ENCODE results near the gene ANKRD23.
"Not testable (repeated sequence)": the region's sequence is repeated elsewhere in the genome, so short reads cannot be mapped to it uniquely, and the experiment has no call there.

DNA sequence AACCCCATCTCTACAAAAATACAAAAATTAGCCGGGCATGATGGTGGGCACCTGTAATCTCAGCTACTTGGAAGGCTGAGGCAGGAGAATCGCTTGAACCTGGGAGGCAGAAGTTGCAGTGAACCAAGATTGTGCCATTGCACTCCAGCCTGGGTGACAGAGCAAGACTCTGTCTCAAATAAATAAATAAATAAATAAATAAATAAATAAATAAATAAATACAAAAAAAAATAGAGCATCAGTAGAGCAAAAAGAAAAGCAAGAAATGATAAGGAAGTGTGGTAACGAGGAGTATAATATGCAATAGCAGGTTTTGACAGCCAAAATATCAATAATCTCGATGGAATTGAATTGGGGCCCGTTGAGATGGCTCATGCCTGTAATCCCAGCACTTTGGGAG is 45.7 kb upstream of the ANKRD23 start:
- TF ChIP-seq, protein P1, sequence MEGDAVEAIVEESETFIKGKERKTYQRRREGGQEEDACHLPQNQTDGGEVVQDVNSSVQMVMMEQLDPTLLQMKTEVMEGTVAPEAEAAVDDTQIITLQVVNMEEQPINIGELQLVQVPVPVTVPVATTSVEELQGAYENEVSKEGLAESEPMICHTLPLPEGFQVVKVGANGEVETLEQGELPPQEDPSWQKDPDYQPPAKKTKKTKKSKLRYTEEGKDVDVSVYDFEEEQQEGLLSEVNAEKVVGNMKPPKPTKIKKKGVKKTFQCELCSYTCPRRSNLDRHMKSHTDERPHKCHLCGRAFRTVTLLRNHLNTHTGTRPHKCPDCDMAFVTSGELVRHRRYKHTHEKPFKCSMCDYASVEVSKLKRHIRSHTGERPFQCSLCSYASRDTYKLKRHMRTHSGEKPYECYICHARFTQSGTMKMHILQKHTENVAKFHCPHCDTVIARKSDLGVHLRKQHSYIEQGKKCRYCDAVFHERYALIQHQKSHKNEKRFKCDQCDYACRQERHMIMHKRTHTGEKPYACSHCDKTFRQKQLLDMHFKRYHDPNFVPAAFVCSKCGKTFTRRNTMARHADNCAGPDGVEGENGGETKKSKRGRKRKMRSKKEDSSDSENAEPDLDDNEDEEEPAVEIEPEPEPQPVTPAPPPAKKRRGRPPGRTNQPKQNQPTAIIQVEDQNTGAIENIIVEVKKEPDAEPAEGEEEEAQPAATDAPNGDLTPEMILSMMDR (conservative IDR thresholded peaks at IDR 0.05; ENCODE audit: low read depth, low read length), result not testable (repeated sequence)
- TF ChIP-seq POLR2A (IDR thresholded peaks at IDR 0.05; ENCODE audit: low read depth, low read length); CEBPB (IDR thresholded peaks at IDR 0.05; ENCODE audit: low read depth, low read length); SMC3 (IDR thresholded peaks at IDR 0.05; ENCODE audit: low read depth, low read length); MAZ (IDR thresholded peaks at IDR 0.05; ENCODE audit: borderline replicate concordance, low read depth, low read length); RAD21 (IDR thresholded peaks at IDR 0.05; ENCODE audit: low read length); MXI1 (IDR thresholded peaks at IDR 0.05; ENCODE audit: borderline replicate concordance, low read depth, low read length); CHD1 (IDR thresholded peaks at IDR 0.05; ENCODE audit: low read depth, low read length): not testable (repeated sequence)

Data from IMR-90 (cell line).